Measurements from ENCODE around the gene PPT1.

The PPT1 gene

DNA sequence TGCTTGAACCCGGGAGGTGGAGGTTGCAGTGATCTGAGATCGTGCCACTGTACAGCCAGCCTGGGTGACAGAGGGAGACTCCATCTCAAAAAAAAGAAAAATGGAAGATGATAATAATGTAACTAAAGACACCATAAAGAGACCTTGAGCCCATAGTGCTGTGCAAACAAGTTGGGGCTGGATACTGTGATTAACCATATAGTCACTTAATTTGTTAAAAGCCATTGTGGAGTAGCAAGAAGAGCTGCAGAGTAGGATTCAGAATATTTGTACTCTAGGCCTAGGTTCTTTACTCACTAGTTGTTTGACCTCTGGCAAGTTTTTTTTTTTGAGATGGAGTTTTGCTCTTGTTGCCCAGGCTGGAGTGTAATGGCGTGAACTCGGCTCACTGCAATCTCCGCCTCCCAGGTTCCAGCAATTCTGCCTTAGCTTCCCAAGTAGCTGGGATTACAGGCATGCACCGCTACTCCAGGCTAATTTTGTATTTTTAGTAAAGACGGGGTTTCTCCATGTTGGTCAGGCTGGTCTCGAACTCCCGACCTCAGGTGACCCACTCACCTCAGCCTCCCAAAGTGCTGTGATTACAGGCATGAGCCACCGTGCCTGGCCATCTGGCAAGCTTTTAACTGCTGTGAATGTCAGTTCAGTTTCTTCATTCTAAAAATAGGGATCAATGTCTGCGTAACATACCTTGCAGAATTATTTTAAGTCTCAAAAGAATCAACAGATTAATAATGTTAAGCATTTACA, 43.7 kb downstream of the PPT1 start:
- peaks cover 9% of the 10 kb centered on the region for H3K4me1 ChIP-seq (ENCODE audit: insufficient read depth, low read length, severe bottlenecking)
- TF ChIP-seq, protein P1, sequence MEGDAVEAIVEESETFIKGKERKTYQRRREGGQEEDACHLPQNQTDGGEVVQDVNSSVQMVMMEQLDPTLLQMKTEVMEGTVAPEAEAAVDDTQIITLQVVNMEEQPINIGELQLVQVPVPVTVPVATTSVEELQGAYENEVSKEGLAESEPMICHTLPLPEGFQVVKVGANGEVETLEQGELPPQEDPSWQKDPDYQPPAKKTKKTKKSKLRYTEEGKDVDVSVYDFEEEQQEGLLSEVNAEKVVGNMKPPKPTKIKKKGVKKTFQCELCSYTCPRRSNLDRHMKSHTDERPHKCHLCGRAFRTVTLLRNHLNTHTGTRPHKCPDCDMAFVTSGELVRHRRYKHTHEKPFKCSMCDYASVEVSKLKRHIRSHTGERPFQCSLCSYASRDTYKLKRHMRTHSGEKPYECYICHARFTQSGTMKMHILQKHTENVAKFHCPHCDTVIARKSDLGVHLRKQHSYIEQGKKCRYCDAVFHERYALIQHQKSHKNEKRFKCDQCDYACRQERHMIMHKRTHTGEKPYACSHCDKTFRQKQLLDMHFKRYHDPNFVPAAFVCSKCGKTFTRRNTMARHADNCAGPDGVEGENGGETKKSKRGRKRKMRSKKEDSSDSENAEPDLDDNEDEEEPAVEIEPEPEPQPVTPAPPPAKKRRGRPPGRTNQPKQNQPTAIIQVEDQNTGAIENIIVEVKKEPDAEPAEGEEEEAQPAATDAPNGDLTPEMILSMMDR (IDR thresholded peaks at IDR 0.05; ENCODE audit: low read length), result no peak
- no peak overlapping the region for H3K4me2 ChIP-seq (ENCODE audit: low read length)
- H4K20me1 ChIP-seq (ENCODE audit: insufficient read depth, low read length), result no peaks in the 10 kb centered on the region
- no peaks in the 10 kb centered on the region for H3K9me2 ChIP-seq (ENCODE audit: low read depth, low read length)
- H3K79me2 ChIP-seq (ENCODE audit: insufficient read depth, low read length), result peaks cover 59% of the 10 kb centered on the region
- H2AFZ ChIP-seq (ENCODE audit: low read length), result no peak overlapping the region
- peaks cover 44% of the 10 kb centered on the region; the same call in 1 of the 2 replicates for H3K36me3 ChIP-seq (ENCODE audit: insufficient read depth, low read length)
- no peaks in the 10 kb centered on the region for H3K27me3 ChIP-seq (ENCODE audit: insufficient read depth, low read length)
- no peaks in the 10 kb centered on the region for H3F3A ChIP-seq (ENCODE audit: insufficient read depth, low read length)
- H3K4me3 ChIP-seq (ENCODE audit: low read depth, low read length, poor library complexity, severe bottlenecking), result no peak overlapping the region
- H3K27ac ChIP-seq (ENCODE audit: low read depth, low read length, poor library complexity, severe bottlenecking), result no peak overlapping the region
- H3K9me3 ChIP-seq (ENCODE audit: low read length), result no peaks in the 10 kb centered on the region
- H3K9ac ChIP-seq (ENCODE audit: low read length), result no peak overlapping the region

DNA sequence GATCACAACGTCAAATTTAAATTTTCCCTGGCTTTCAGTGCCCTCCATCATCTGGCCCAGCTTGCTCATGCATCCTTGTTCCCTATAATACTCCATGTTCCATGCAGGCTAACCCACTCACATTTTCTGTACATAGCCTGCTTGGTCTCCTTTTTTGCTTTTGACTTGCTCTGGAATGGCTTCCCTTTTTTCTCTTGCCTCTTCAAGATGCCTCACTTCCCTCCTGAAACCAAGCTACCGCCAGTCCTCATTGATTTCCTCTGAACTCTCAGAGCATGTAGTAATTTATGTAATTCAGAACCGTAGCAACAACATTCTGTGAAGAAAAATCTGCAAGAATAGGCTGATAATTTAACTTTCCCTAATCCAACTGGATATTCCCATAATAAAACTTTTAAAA, 46.2 kb downstream of the PPT1 start:
- H3K27ac ChIP-seq (ENCODE audit: low read depth, low read length, poor library complexity, severe bottlenecking), result no peak overlapping the region
- no peaks in the 10 kb centered on the region for H3K27me3 ChIP-seq (ENCODE audit: insufficient read depth, low read length)
- no peaks in the 10 kb centered on the region for H4K20me1 ChIP-seq (ENCODE audit: insufficient read depth, low read length)
- H3K4me2 ChIP-seq (ENCODE audit: low read length), result no peak overlapping the region
- peaks cover 69% of the 10 kb centered on the region for H3K79me2 ChIP-seq (ENCODE audit: insufficient read depth, low read length)
- H3K4me1 ChIP-seq (ENCODE audit: insufficient read depth, low read length, severe bottlenecking), result no peaks in the 10 kb centered on the region
- no peaks in the 10 kb centered on the region for H3F3A ChIP-seq (ENCODE audit: insufficient read depth, low read length)
- H3K36me3 ChIP-seq (ENCODE audit: insufficient read depth, low read length), result peaks cover 44% of the 10 kb centered on the region; the same call in 1 of the 2 replicates
- no peak overlapping the region for H3K4me3 ChIP-seq (ENCODE audit: low read depth, low read length, poor library complexity, severe bottlenecking)
- TF ChIP-seq, protein P1 (IDR thresholded peaks at IDR 0.05; ENCODE audit: low read length), result no peak
- no peak overlapping the region for H3K9ac ChIP-seq (ENCODE audit: low read length)
- no peaks in the 10 kb centered on the region for H3K9me2 ChIP-seq (ENCODE audit: low read depth, low read length)
- H3K9me3 ChIP-seq (ENCODE audit: low read length), result no peaks in the 10 kb centered on the region
- no peak overlapping the region for H2AFZ ChIP-seq (ENCODE audit: low read length)

DNA sequence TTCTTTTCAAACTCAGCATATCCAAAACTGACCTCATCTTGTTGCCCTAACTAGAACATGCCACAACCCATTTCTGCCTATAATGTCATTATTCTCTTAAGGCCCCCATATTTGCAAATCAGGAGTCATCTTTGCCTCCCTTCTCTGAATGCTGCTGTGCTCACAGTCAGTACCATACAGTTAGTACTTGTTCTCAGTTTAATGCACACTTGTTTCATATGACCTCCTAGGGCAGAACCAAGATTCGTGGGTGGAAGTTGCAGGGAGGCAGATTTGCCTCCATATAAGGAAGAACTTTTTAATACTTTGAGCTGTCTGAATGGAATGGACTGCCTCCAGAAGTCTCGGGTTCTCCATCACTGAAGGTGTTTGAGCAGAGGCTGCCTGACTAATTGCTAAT, 47.3 kb downstream of the PPT1 start:
- peaks cover 68% of the 10 kb centered on the region for H3K79me2 ChIP-seq (ENCODE audit: insufficient read depth, low read length)
- no peaks in the 10 kb centered on the region for H3K27me3 ChIP-seq (ENCODE audit: insufficient read depth, low read length)
- H3K9me3 ChIP-seq (ENCODE audit: low read length), result no peaks in the 10 kb centered on the region
- no peaks in the 10 kb centered on the region for H3K9me2 ChIP-seq (ENCODE audit: low read depth, low read length)
- no peak overlapping the region for H3K9ac ChIP-seq (ENCODE audit: low read length)
- peaks cover 43% of the 10 kb centered on the region; the same call in 1 of the 2 replicates for H3K36me3 ChIP-seq (ENCODE audit: insufficient read depth, low read length)
- no peak for TF ChIP-seq EZH2 (IDR thresholded peaks at IDR 0.05; ENCODE audit: borderline replicate concordance, low read length)
- TF ChIP-seq, protein P1 (IDR thresholded peaks at IDR 0.05; ENCODE audit: low read length), result no peak
- H2AFZ ChIP-seq (ENCODE audit: low read length), result no peak overlapping the region
- no peak overlapping the region for H3K4me2 ChIP-seq (ENCODE audit: low read length)
- no peak overlapping the region for H3K27ac ChIP-seq (ENCODE audit: low read depth, low read length, poor library complexity, severe bottlenecking)
- H3F3A ChIP-seq (ENCODE audit: insufficient read depth, low read length), result no peaks in the 10 kb centered on the region
- no peaks in the 10 kb centered on the region for H3K4me1 ChIP-seq (ENCODE audit: insufficient read depth, low read length, severe bottlenecking)
- no peaks in the 10 kb centered on the region for H4K20me1 ChIP-seq (ENCODE audit: insufficient read depth, low read length)
- H3K4me3 ChIP-seq (ENCODE audit: low read depth, low read length, poor library complexity, severe bottlenecking), result no peak overlapping the region
